HG02852 (cell line): ENCODE results near the gene PCDHA7.
"Not testable (repeated sequence)": the region's sequence is repeated elsewhere in the genome, so short reads cannot be mapped to it uniquely, and the experiment has no call there.

Experiments
- ATAC-seq: cut with Tn5 transposase; IDR thresholded peaks from one replicate; pipeline ENCODE4 v1.9.1; 2021; ENCODE audit warnings: mild to moderate bottlenecking, moderate library complexity; ENCODE audit not compliant: unreplicated experiment

The PCDHA7 gene

GRCh38 chr5:140833993-140834392, at the start of gene PCDHA7:
TSS of gene PCDHA7 (plus strand) at chr5:140834269. CDS start at chr5:140834384, 115 bp downstream.
- ATAC-seq, result no peak

GRCh38 chr5:140785905-140786686, 48.0 kb upstream of the PCDHA7 start, which contains the start of gene PCDHA1:
TSS of gene PCDHA1 (plus strand) at chr5:140786140.
- no peak for ATAC-seq

GRCh38 chr5:140787422-140787821, 46.6 kb upstream of the PCDHA7 start:
- ATAC-seq, result not testable (repeated sequence)

GRCh38 chr5:140787849-140788504, 46.1 kb upstream of the PCDHA7 start:
- ATAC-seq, result not testable (repeated sequence)

- ATAC-seq, result no peak
Observed at GRCh38 chr5:140791089-140791488, 43.0 kb upstream of the PCDHA7 start.

- ATAC-seq, result no peak
Observed at GRCh38 chr5:140794595-140795258, 39.3 kb upstream of the PCDHA7 start, which contains the start of gene PCDHA2. TSS of gene PCDHA2 (plus strand) at chr5:140794852.

GRCh38 chr5:140795259-140795641, 38.8 kb upstream of the PCDHA7 start:
- ATAC-seq, result no peak

GRCh38 chr5:140796072-140796717, 37.9 kb upstream of the PCDHA7 start:
- ATAC-seq, result not testable (repeated sequence)

GRCh38 chr5:140796718-140797095, 37.4 kb upstream of the PCDHA7 start:
- ATAC-seq, result no peak

- no peak for ATAC-seq
Observed at GRCh38 chr5:140800816-140801493, 33.1 kb upstream of the PCDHA7 start, which contains the start of gene PCDHA3. TSS of gene PCDHA3 (plus strand) at chr5:140801057.

- ATAC-seq, result no peak
Observed at GRCh38 chr5:140801494-140801841, 32.6 kb upstream of the PCDHA7 start.

GRCh38 chr5:140802381-140802780, 31.7 kb upstream of the PCDHA7 start:
- ATAC-seq, result not testable (repeated sequence)

- no peak for ATAC-seq
Observed at GRCh38 chr5:140802781-140803271, 31.2 kb upstream of the PCDHA7 start.

- ATAC-seq, result no peak
Observed at GRCh38 chr5:140806834-140807775, 27.0 kb upstream of the PCDHA7 start, which contains the start of gene PCDHA4. TSS of gene PCDHA4 (plus strand) at chr5:140807068.

GRCh38 chr5:140808241-140808888, 25.7 kb upstream of the PCDHA7 start:
- not testable (repeated sequence) for ATAC-seq

GRCh38 chr5:140808889-140809291, 25.2 kb upstream of the PCDHA7 start:
- no peak for ATAC-seq

GRCh38 chr5:140821375-140822280, 12.4 kb upstream of the PCDHA7 start, which contains the start of gene PCDHA5:
TSS of gene PCDHA5 (plus strand) at chr5:140821613.
- ATAC-seq, result no peak

- no peak for ATAC-seq
Observed at GRCh38 chr5:140822281-140822629, 11.8 kb upstream of the PCDHA7 start.
